SK-N-SH treated with all-trans-retinoic acid at 6 μM for 48 hours (cell line): ENCODE measurements around the gene CRYBG1.

Experiments
- ESRRG ChIP-seq: fragments of 250-450 bp; sonication (Bioruptor Pico); IDR thresholded peaks from 2 replicates; pipeline ENCODE4 v1.6.1; 2021; ENCODE audit warnings: mild to moderate bottlenecking
- PATZ1 ChIP-seq: fragments of 250-450 bp; sonication (Bioruptor Pico); IDR thresholded peaks from 2 replicates; pipeline ENCODE4 v1.8.0; 2020; ENCODE audit warnings: mild to moderate bottlenecking, moderate library complexity, borderline replicate concordance
- ZC3H10 ChIP-seq: fragments of 250-450 bp; sonication (Bioruptor Pico); IDR thresholded peaks from 2 replicates; pipeline ENCODE4 v1.5.1; 2021; ENCODE audit warnings: mild to moderate bottlenecking, moderate library complexity
- ZFP3 ChIP-seq: fragments of 250-450 bp; sonication (Bioruptor Pico); IDR thresholded peaks from 2 replicates; pipeline ENCODE4 v1.5.0; 2020; ENCODE audit warnings: mild to moderate bottlenecking, moderate library complexity
- ZFP30 ChIP-seq: fragments of 450-650 bp; formaldehyde crosslinking; IDR thresholded peaks from 2 replicates; pipeline ENCODE4 v1.5.0; 2022; ENCODE audit warnings: mild to moderate bottlenecking, moderate library complexity
- ZNF8 ChIP-seq: fragments of 450-650 bp; formaldehyde crosslinking; IDR thresholded peaks from 2 replicates; pipeline ENCODE4 v1.5.0; 2020; ENCODE audit warnings: mild to moderate bottlenecking, moderate library complexity

GRCh38 chr6:106434530-106434929, 74.0 kb downstream of the CRYBG1 start:
- TF ChIP-seq ZC3H10 (CRISPR knock-in tag) (no peak), PATZ1 (CRISPR knock-in tag) (no peak), ZFP30 (CRISPR knock-in tag) (no peak), ESRRG (CRISPR knock-in tag) (no peak), ZFP3 (CRISPR knock-in tag) (no peak), ZNF8 (CRISPR knock-in tag) (no peak)
